Measurements from ENCODE around the gene LHFPL4. TPM values are rescaled to one million over a fixed set of nuclear protein-coding genes. Genes with fewer than 3 reads are reported as not detected.
"Not testable (repeated sequence)": the region's sequence is repeated elsewhere in the genome, so short reads cannot be mapped to it uniquely, and the experiment has no call there.

Gene LHFPL4
- polyA plus RNA-seq, 1 experiment, result not detected

- Histone ChIP-seq H3K4me3 (ENCODE audit: low read depth, low read length) (no peak overlapping the region), H3K9me3 (ENCODE audit: control insufficient read depth, insufficient read depth, low read length) (no peaks in the 10 kb centered on the region), H3K27me3 (ENCODE audit: control insufficient read depth, insufficient read depth, low read length) (no peaks in the 10 kb centered on the region), H3K27ac (ENCODE audit: low read depth, low read length) (no peak overlapping the region)
- no peak for TF ChIP-seq CTCF (IDR thresholded peaks at IDR 0.05; ENCODE audit: low read depth, low read length)
- ChIA-PET CTCF (no interaction called here), POLR2A (no interaction called here)
- no peak for DNase-seq (ENCODE audit: low read depth, low spot score)
Measured at GRCh38 chr3:9595877-9596276, 42.3 kb upstream of the LHFPL4 start.

- POLR2A ChIA-PET; CTCF ChIA-PET; H3K27ac ChIP-seq (ENCODE audit: low read depth, low read length); H3K27me3 ChIP-seq (ENCODE audit: control insufficient read depth, insufficient read depth, low read length); H3K4me3 ChIP-seq (ENCODE audit: low read depth, low read length); DNase-seq (ENCODE audit: low read depth, low spot score); H3K9me3 ChIP-seq (ENCODE audit: control insufficient read depth, insufficient read depth, low read length): not testable (repeated sequence)
Measured at GRCh38 chr3:9591781-9592180, 38.2 kb upstream of the LHFPL4 start.

GRCh38 chr3:9590282-9590791 is 36.7 kb upstream of the LHFPL4 start:
- Histone ChIP-seq H3K4me3 (ENCODE audit: low read depth, low read length) (no peak overlapping the region), H3K27me3 (ENCODE audit: control insufficient read depth, insufficient read depth, low read length) (no peaks in the 10 kb centered on the region), H3K27ac (ENCODE audit: low read depth, low read length) (no peak overlapping the region), H3K9me3 (ENCODE audit: control insufficient read depth, insufficient read depth, low read length) (no peaks in the 10 kb centered on the region)
- CTCF ChIA-PET, result no interaction called here
- POLR2A ChIA-PET, result no interaction called here
- DNase-seq (ENCODE audit: low read depth, low spot score), result no peak
- no peak for TF ChIP-seq CTCF (IDR thresholded peaks at IDR 0.05; ENCODE audit: low read depth, low read length)

- no peak for TF ChIP-seq CTCF (IDR thresholded peaks at IDR 0.05; ENCODE audit: low read depth, low read length)
- CTCF ChIA-PET, result no interaction called here
- no peak for DNase-seq (ENCODE audit: low read depth, low spot score)
- no peak overlapping the region for H3K4me3 ChIP-seq (ENCODE audit: low read depth, low read length)
- POLR2A ChIA-PET, result no interaction called here
- peaks cover 7% of the 10 kb centered on the region; the same call in 1 of the 2 replicates for H3K9me3 ChIP-seq (ENCODE audit: control insufficient read depth, insufficient read depth, low read length)
- no peak overlapping the region for H3K27ac ChIP-seq (ENCODE audit: low read depth, low read length)
- no peaks in the 10 kb centered on the region for H3K27me3 ChIP-seq (ENCODE audit: control insufficient read depth, insufficient read depth, low read length)
Measured at GRCh38 chr3:9583792-9584191, 30.2 kb upstream of the LHFPL4 start.

GRCh38 chr3:9583371-9583770 is 29.7 kb upstream of the LHFPL4 start:
- Histone ChIP-seq H3K27me3 (ENCODE audit: control insufficient read depth, insufficient read depth, low read length) (no peaks in the 10 kb centered on the region), H3K4me3 (ENCODE audit: low read depth, low read length) (no peak overlapping the region), H3K27ac (ENCODE audit: low read depth, low read length) (no peak overlapping the region), H3K9me3 (ENCODE audit: control insufficient read depth, insufficient read depth, low read length) (peaks cover 7% of the 10 kb centered on the region; the same call in 1 of the 2 replicates)
- ChIA-PET POLR2A (no interaction called here), CTCF (no interaction called here)
- TF ChIP-seq CTCF (IDR thresholded peaks at IDR 0.05; ENCODE audit: low read depth, low read length), result no peak
- DNase-seq (ENCODE audit: low read depth, low spot score), result no peak

- Histone ChIP-seq H3K9me3 (ENCODE audit: control insufficient read depth, insufficient read depth, low read length) (peaks cover 7% of the 10 kb centered on the region; the same call in 1 of the 2 replicates), H3K27ac (ENCODE audit: low read depth, low read length) (no peak overlapping the region), H3K27me3 (ENCODE audit: control insufficient read depth, insufficient read depth, low read length) (no peaks in the 10 kb centered on the region), H3K4me3 (ENCODE audit: low read depth, low read length) (no peak overlapping the region)
- DNase-seq (ENCODE audit: low read depth, low spot score), result no peak
- no peak for TF ChIP-seq CTCF (IDR thresholded peaks at IDR 0.05; ENCODE audit: low read depth, low read length)
- CTCF ChIA-PET, result no interaction called here
- POLR2A ChIA-PET, result no interaction called here
Measured at GRCh38 chr3:9582332-9582731, 28.7 kb upstream of the LHFPL4 start.

Data from AG04450 (cell line).